Ectodermal cell (in vitro differentiated cells): Measurements from ENCODE around the gene GMCL2.
"Not testable (repeated sequence)": the region's sequence is repeated elsewhere in the genome, so short reads cannot be mapped to it uniquely, and the experiment has no call there.

Experiments
- H3K27ac ChIP-seq: 2 replicates; pipeline ENCODE4 v1.7.0; 2013; ENCODE audit warnings: mild to moderate bottlenecking, low read depth, low read length; ENCODE audit not compliant: insufficient read depth, poor library complexity, severe bottlenecking
- H3K27me3 ChIP-seq: 2 replicates; pipeline ENCODE4 v1.7.0; 2013; ENCODE audit warnings: mild to moderate bottlenecking, low read length; ENCODE audit not compliant: insufficient read depth, control insufficient read depth, poor library complexity, severe bottlenecking
- H3K36me3 ChIP-seq: one replicate; pipeline ENCODE4 v1.7.0; 2013; ENCODE audit warnings: low read length; ENCODE audit not compliant: control insufficient read depth, insufficient read depth
- H3K4me1 ChIP-seq: one replicate; pipeline ENCODE4 v1.7.0; 2013; ENCODE audit warnings: low read length; ENCODE audit not compliant: control insufficient read depth, insufficient read depth
- H3K4me3 ChIP-seq: 2 replicates; pipeline ENCODE4 v1.7.0; 2013; ENCODE audit warnings: low read depth, low read length, control low read depth; ENCODE audit not compliant: insufficient read depth
- H3K9me3 ChIP-seq: 2 replicates; pipeline ENCODE4 v1.7.0; 2013; ENCODE audit warnings: mild to moderate bottlenecking, low read length, moderate library complexity; ENCODE audit not compliant: control insufficient read depth
- WGBS, 2 experiments: methylation state at CpG; one replicate each; pipeline ENCODE4 v1.1.7; 2013; ENCODE audit warnings: missing lambda C conversion rate in 2 of 2; 5-methylcytosine and 5-hydroxymethylcytosine counted together

GMCL2 gene

GRCh38 chr5:178198706-178199105, 11.5 kb upstream of the GMCL2 start:
- Histone ChIP-seq H3K4me3 (no peak overlapping the region), H3K36me3 (no peaks in the 10 kb centered on the region), H3K27me3 (peaks cover 20% of the 10 kb centered on the region), H3K4me1 (peaks cover 8% of the 10 kb centered on the region), H3K27ac (no peak overlapping the region), H3K9me3 (no peaks in the 10 kb centered on the region)
- WGBS, 2 experiments: 94 to 95% methylated on average over 11 of the region's 11 CpGs

- H3K9me3 ChIP-seq, H3K4me1 ChIP-seq, H3K36me3 ChIP-seq, H3K27ac ChIP-seq, H3K4me3 ChIP-seq: not testable (repeated sequence)
- peaks cover 20% of the 10 kb centered on the region for H3K27me3 ChIP-seq
- WGBS, 2 experiments: 77 to 83% methylated on average over 11 of the region's 11 CpGs
Observed at GRCh38 chr5:178198151-178198550, 11.0 kb upstream of the GMCL2 start.

GRCh38 chr5:178196986-178197385, 9.8 kb upstream of the GMCL2 start:
- H3K36me3 ChIP-seq: no peaks in the 10 kb centered on the region
- H3K27ac ChIP-seq: no peak overlapping the region

GRCh38 chr5:178196281-178196812, 9.2 kb upstream of the GMCL2 start:
- Histone ChIP-seq H3K4me3 (no peak overlapping the region), H3K4me1 (peaks cover 8% of the 10 kb centered on the region), H3K9me3 (peaks cover 2% of the 10 kb centered on the region), H3K27ac (peak overlapping the region; percentile 1), H3K36me3 (no peaks in the 10 kb centered on the region), H3K27me3 (peaks cover 9% of the 10 kb centered on the region)
- WGBS, 2 experiments: 51 to 54% methylated on average over 7 of the region's 7 CpGs

More at GRCh38 chr5:178196986-178197385, 9.8 kb upstream of the GMCL2 start:
- WGBS, 2 experiments: 81 to 82% methylated on average over 8 of the region's 8 CpGs
- H3K9me3 ChIP-seq: peaks cover 2% of the 10 kb centered on the region
- no peak overlapping the region for H3K4me3 ChIP-seq
- H3K27me3 ChIP-seq: peaks cover 16% of the 10 kb centered on the region
- peaks cover 8% of the 10 kb centered on the region for H3K4me1 ChIP-seq

- Histone ChIP-seq H3K27ac (no peak overlapping the region), H3K27me3 (no peaks in the 10 kb centered on the region), H3K4me1 (peaks cover 8% of the 10 kb centered on the region), H3K4me3 (no peak overlapping the region), H3K9me3 (peaks cover 2% of the 10 kb centered on the region), H3K36me3 (no peaks in the 10 kb centered on the region)
- 66 to 69% methylated on average over 7 of the region's 7 CpGs for WGBS, 2 experiments
Observed at GRCh38 chr5:178194026-178194425, 6.9 kb upstream of the GMCL2 start.

- no peak overlapping the region for H3K27ac ChIP-seq
- H3K4me3 ChIP-seq: no peak overlapping the region
- H3K36me3 ChIP-seq: no peaks in the 10 kb centered on the region
- H3K4me1 ChIP-seq: peaks cover 8% of the 10 kb centered on the region
- H3K9me3 ChIP-seq: peaks cover 2% of the 10 kb centered on the region
- WGBS, 2 experiments: 94% methylated on average over 8 of the region's 8 CpGs
- no peaks in the 10 kb centered on the region for H3K27me3 ChIP-seq
Observed at GRCh38 chr5:178193251-178193809, 6.2 kb upstream of the GMCL2 start.

- H3K27ac ChIP-seq: no peak overlapping the region
- peaks cover 8% of the 10 kb centered on the region for H3K4me1 ChIP-seq
- H3K4me3 ChIP-seq: no peak overlapping the region
- WGBS, 2 experiments: 92 to 93% methylated on average over 7 of the region's 7 CpGs
- H3K9me3 ChIP-seq: peaks cover 2% of the 10 kb centered on the region
- no peaks in the 10 kb centered on the region for H3K27me3 ChIP-seq
- no peaks in the 10 kb centered on the region for H3K36me3 ChIP-seq
Observed at GRCh38 chr5:178192787-178193186, 5.6 kb upstream of the GMCL2 start.

GRCh38 chr5:178192244-178192643, 5.1 kb upstream of the GMCL2 start:
- no peaks in the 10 kb centered on the region for H3K27me3 ChIP-seq
- peaks cover 8% of the 10 kb centered on the region for H3K4me1 ChIP-seq
- H3K27ac ChIP-seq: no peak overlapping the region
- 88 to 95% methylated on average over 2 of the region's 2 CpGs for WGBS, 2 experiments
- H3K9me3 ChIP-seq: peaks cover 2% of the 10 kb centered on the region
- no peak overlapping the region for H3K4me3 ChIP-seq
- H3K36me3 ChIP-seq: no peaks in the 10 kb centered on the region

- Histone ChIP-seq H3K36me3 (no peaks in the 10 kb centered on the region), H3K27ac (no peak overlapping the region), H3K4me1 (peaks cover 8% of the 10 kb centered on the region), H3K9me3 (peaks cover 2% of the 10 kb centered on the region), H3K27me3 (no peaks in the 10 kb centered on the region), H3K4me3 (no peak overlapping the region)
- WGBS, 2 experiments: 85 to 87% methylated on average over 4 of the region's 4 CpGs
Observed at GRCh38 chr5:178191661-178192060, 4.5 kb upstream of the GMCL2 start.

- H3K27me3 ChIP-seq: no peaks in the 10 kb centered on the region
- peaks cover 2% of the 10 kb centered on the region for H3K9me3 ChIP-seq
- H3K4me1 ChIP-seq: no peaks in the 10 kb centered on the region
- WGBS, 2 experiments: 45 to 47% methylated on average over 2 of the region's 2 CpGs
- H3K36me3 ChIP-seq: no peaks in the 10 kb centered on the region
- H3K27ac ChIP-seq: no peak overlapping the region
- no peak overlapping the region for H3K4me3 ChIP-seq
Observed at GRCh38 chr5:178189433-178189832, 2.3 kb upstream of the GMCL2 start.
